RWPE1 (cell line): ENCODE results near the gene APMAP.

Source experiments
- CTCF ChIA-PET: fragments of 350-600 bp; sonication (Branson Sonifier 250); formaldehyde crosslinking; extraction: SDS; loops from one replicate; lab custom pipeline; 2021; lab: Yijun Ruan, JAX
- POLR2A ChIA-PET: fragments of 400-600 bp; formaldehyde crosslinking; extraction: SDS; loops from one replicate; lab custom pipeline; 2020; ENCODE audit warnings: antibody characterized with exemption; ENCODE audit not compliant: low non-redundant PET; lab: Yijun Ruan, JAX
- DNase-seq: peaks from one replicate; pipeline ENCODE4 v3.0.0; 2012; ENCODE audit warnings: low spot score
- H3K27ac ChIP-seq: fragments of 450-650 bp; 2 replicates; pipeline ENCODE4 v1.5.1; 2017
- CTCF ChIP-seq: fragments of 450-650 bp; conservative IDR thresholded peaks from 2 replicates; pipeline ENCODE4 v1.5.1; 2017; ENCODE audit warnings: low read depth, mild to moderate bottlenecking

APMAP gene

GRCh38 chr20:24956001-24956841 is 36.3 kb downstream of the APMAP start:
- no peak for DNase-seq
- no peak for TF ChIP-seq CTCF
- ChIA-PET CTCF (interaction anchor here (0.6 to 1.2 kb wide), 3 partner anchors 11 to 485 kb away, joined by 4 to 5 read pairs (median 4); no protein-coding TSS in a partner anchor), POLR2A (no interaction called here)
- H3K27ac ChIP-seq = no peak overlapping the region

GRCh38 chr20:24955045-24955444 is 37.5 kb downstream of the APMAP start:
- POLR2A ChIA-PET = interaction anchor here (0.6 kb wide), 1 partner anchor 17 kb away, joined by 3 read pairs; no protein-coding TSS in a partner anchor
- no peak for DNase-seq

GRCh38 chr20:24954566-24954965 is 38.0 kb downstream of the APMAP start:
- DNase-seq = no peak
- TF ChIP-seq CTCF = no peak
- H3K27ac ChIP-seq = no peak overlapping the region
- ChIA-PET CTCF (interaction anchor here (0.6 kb wide), 1 partner anchor 1871 kb away, joined by 3 read pairs; no protein-coding TSS in a partner anchor), POLR2A (interaction anchor here (0.6 kb wide), 1 partner anchor 17 kb away, joined by 3 read pairs; no protein-coding TSS in a partner anchor)

More at GRCh38 chr20:24955045-24955444, 37.5 kb downstream of the APMAP start:
- no peak for TF ChIP-seq CTCF
- H3K27ac ChIP-seq = no peak overlapping the region
- CTCF ChIA-PET = interaction anchor here (0.6 to 1.2 kb wide), 3 partner anchors 24 to 1871 kb away, joined by 3 to 4 read pairs (median 4); no protein-coding TSS in a partner anchor

- POLR2A ChIA-PET = interaction anchor here (0.6 kb wide), 1 partner anchor 16 kb away, joined by 3 read pairs; no protein-coding TSS in a partner anchor
- H3K27ac ChIP-seq = no peak overlapping the region
- DNase-seq = no peak
Observed at GRCh38 chr20:24954151-24954550, 38.4 kb downstream of the APMAP start.

GRCh38 chr20:24953621-24954133 is 38.9 kb downstream of the APMAP start:
- DNase-seq = no peak
- CTCF ChIA-PET = no interaction called here

More at GRCh38 chr20:24954151-24954550, 38.4 kb downstream of the APMAP start:
- CTCF ChIA-PET = interaction anchor here (0.6 kb wide), 1 partner anchor 1870 kb away, joined by 3 read pairs; no protein-coding TSS in a partner anchor
- no peak for TF ChIP-seq CTCF

More at GRCh38 chr20:24953621-24954133, 38.9 kb downstream of the APMAP start:
- H3K27ac ChIP-seq = peak overlapping the region; percentile 12; the same call in 1 of the 2 replicates
- POLR2A ChIA-PET = interaction anchor here (0.6 kb wide), 1 partner anchor 65 kb away, joined by 3 read pairs; no protein-coding TSS in a partner anchor
- TF ChIP-seq CTCF = no peak
